RWPE2 (cell line): ENCODE measurements around the gene SLC43A2.
A peak's percentile ranks its signal among the peaks of the same experiment; 100 is the strongest.

Source experiments
- ATAC-seq: fragments of 200-7000 bp; cut with Tn5 transposase; 3 replicates; pipeline ENCODE4 v1.9.1; 2021; ENCODE audit warnings: low read depth
- DNase-seq: peaks from one replicate; pipeline ENCODE4 v3.0.0-alpha.2; 2020; ENCODE audit warnings: low spot score
- H3K27ac ChIP-seq: fragments of 450-650 bp; 2 replicates; pipeline ENCODE4 v1.5.1; 2017; ENCODE audit warnings: mild to moderate bottlenecking; ENCODE audit not compliant: poor library complexity, severe bottlenecking
- H3K27me3 ChIP-seq: fragments of 250-450 bp; sonication (Bioruptor Pico); 2 replicates; pipeline ENCODE4 v1.5.1; 2021; ENCODE audit warnings: mild to moderate bottlenecking, moderate library complexity; ENCODE audit not compliant: insufficient read depth, poor library complexity, severe bottlenecking
- H3K36me3 ChIP-seq: fragments of 250-450 bp; sonication (Bioruptor Pico); 2 replicates; pipeline ENCODE4 v1.5.1; 2020; ENCODE audit warnings: low read depth, mild to moderate bottlenecking, moderate library complexity
- H3K4me1 ChIP-seq: fragments of 250-450 bp; sonication (Bioruptor Pico); 2 replicates; pipeline ENCODE4 v1.5.1; 2021; ENCODE audit warnings: mild to moderate bottlenecking, moderate library complexity; ENCODE audit not compliant: insufficient read depth, poor library complexity, severe bottlenecking
- H3K4me3 ChIP-seq: fragments of 250-450 bp; sonication (Bioruptor Pico); 2 replicates; pipeline ENCODE4 v1.5.1; 2021; ENCODE audit warnings: mild to moderate bottlenecking, moderate library complexity; ENCODE audit not compliant: severe bottlenecking
- H3K9me3 ChIP-seq: fragments of 250-450 bp; sonication (Bioruptor Pico); 2 replicates; pipeline ENCODE4 v1.5.1; 2021; ENCODE audit warnings: mild to moderate bottlenecking, moderate library complexity; ENCODE audit not compliant: severe bottlenecking
- CTCF ChIP-seq: fragments of 450-650 bp; IDR thresholded peaks from one replicate; pipeline ENCODE4 v1.5.1; 2017; ENCODE audit warnings: mild to moderate bottlenecking, moderate library complexity; ENCODE audit not compliant: poor library complexity, severe bottlenecking

The SLC43A2 gene

GRCh38 chr17:1577583-1578013 is 51.0 kb downstream of the SLC43A2 start:
- Histone ChIP-seq H3K4me3 (no peak overlapping the region), H3K9me3 (no peaks in the 10 kb centered on the region), H3K4me1 (peaks cover 11% of the 10 kb centered on the region), H3K36me3 (no peaks in the 10 kb centered on the region), H3K27me3 (no peaks in the 10 kb centered on the region), H3K27ac (peak overlapping the region; percentile 61)
- ATAC-seq (no peak), DNase-seq (no peak)
- TF ChIP-seq CTCF, result no peak

GRCh38 chr17:1577182-1577581 is 51.5 kb downstream of the SLC43A2 start:
- ATAC-seq (peak; percentile 81), DNase-seq (peak; percentile 80)
- peak overlapping the region; percentile 61 for H3K27ac ChIP-seq
- no peaks in the 10 kb centered on the region for H3K9me3 ChIP-seq
- peaks cover 11% of the 10 kb centered on the region for H3K4me1 ChIP-seq
- no peaks in the 10 kb centered on the region for H3K27me3 ChIP-seq
- H3K4me3 ChIP-seq, result no peak overlapping the region
- no peak for TF ChIP-seq CTCF
- no peaks in the 10 kb centered on the region for H3K36me3 ChIP-seq

- DNase-seq (no peak), ATAC-seq (no peak)
These were observed 52.1 kb downstream of the SLC43A2 start for GRCh38 chr17:1576500-1576899.

GRCh38 chr17:1574697-1575471 is 53.8 kb downstream of the SLC43A2 start:
- Histone ChIP-seq H3K27me3 (no peaks in the 10 kb centered on the region), H3K4me3 (no peak overlapping the region), H3K27ac (peak overlapping the region; percentile 18), H3K36me3 (no peaks in the 10 kb centered on the region), H3K4me1 (peaks cover 11% of the 10 kb centered on the region), H3K9me3 (no peaks in the 10 kb centered on the region)
- no peak for DNase-seq
- no peak; the same call in 2 of the 3 replicates for ATAC-seq
- TF ChIP-seq CTCF, result peak; percentile 56

More at GRCh38 chr17:1576500-1576899, 52.1 kb downstream of the SLC43A2 start:
- no peaks in the 10 kb centered on the region for H3K36me3 ChIP-seq
- H3K4me3 ChIP-seq, result no peak overlapping the region
- no peaks in the 10 kb centered on the region for H3K27me3 ChIP-seq
- H3K9me3 ChIP-seq, result no peaks in the 10 kb centered on the region
- H3K4me1 ChIP-seq, result peaks cover 11% of the 10 kb centered on the region
- H3K27ac ChIP-seq, result peak overlapping the region; percentile 61
- no peak for TF ChIP-seq CTCF
